ENCODE results near the gene MYO10. TPM values are rescaled to one million over a fixed set of nuclear protein-coding genes. Genes with fewer than 3 reads are reported as not detected.

Gene MYO10
- total and polyA plus RNA-seq, 4 donors = 27.9 to 77.7 (median 41.8) TPM

GRCh38 chr5:16869821-16870796, 66.0 kb downstream of the MYO10 start:
- Histone ChIP-seq H3K36me3 (ENCODE audit: control insufficient read depth, insufficient read depth, low read length) (no peaks in the 10 kb centered on the region), H3K9me3 (ENCODE audit: control insufficient read depth, insufficient read depth, low read length) (no peaks in the 10 kb centered on the region), H3K4me3 (ENCODE audit: low read depth, low read length) (no peak overlapping the region), H3K27ac (ENCODE audit: low read depth, low read length) (no peak overlapping the region), H3K27me3 (ENCODE audit: control insufficient read depth, insufficient read depth, low read length) (no peaks in the 10 kb centered on the region), H3K4me1 (ENCODE audit: control insufficient read depth, insufficient read depth, low read length) (peaks cover 8% of the 10 kb centered on the region)
- no peak for DNase-seq (ENCODE audit: low read depth in 4 of 6, low spot score in 6 of 6)
- WGBS (ENCODE audit: insufficient coverage) = no CpG with 5 or more reads among the region's 15 CpGs

- no peak for DNase-seq (ENCODE audit: low read depth in 4 of 6, low spot score in 6 of 6)
- peaks cover 11% of the 10 kb centered on the region for H3K4me1 ChIP-seq (ENCODE audit: control insufficient read depth, insufficient read depth, low read length)
- no peaks in the 10 kb centered on the region for H3K36me3 ChIP-seq (ENCODE audit: control insufficient read depth, insufficient read depth, low read length)
- no peaks in the 10 kb centered on the region for H3K9me3 ChIP-seq (ENCODE audit: control insufficient read depth, insufficient read depth, low read length)
- no CpG with 5 or more reads among the region's 3 CpGs for whole genome bisulfite sequencing (ENCODE audit: insufficient coverage)
- no peak overlapping the region for H3K4me3 ChIP-seq (ENCODE audit: low read depth, low read length)
- H3K27me3 ChIP-seq (ENCODE audit: control insufficient read depth, insufficient read depth, low read length) = no peaks in the 10 kb centered on the region
- no peak overlapping the region for H3K27ac ChIP-seq (ENCODE audit: low read depth, low read length)
Measured at GRCh38 chr5:16867577-16867953, 68.5 kb downstream of the MYO10 start.

GRCh38 chr5:16866795-16867576, 69.1 kb downstream of the MYO10 start:
- peaks cover 11% of the 10 kb centered on the region for H3K4me1 ChIP-seq (ENCODE audit: control insufficient read depth, insufficient read depth, low read length)
- H3K4me3 ChIP-seq (ENCODE audit: low read depth, low read length) = no peak overlapping the region
- peak in 1 of 6 donors; percentile 38 for DNase-seq (ENCODE audit: low read depth in 4 of 6, low spot score in 6 of 6)
- no peaks in the 10 kb centered on the region for H3K9me3 ChIP-seq (ENCODE audit: control insufficient read depth, insufficient read depth, low read length)
- H3K27me3 ChIP-seq (ENCODE audit: control insufficient read depth, insufficient read depth, low read length) = no peaks in the 10 kb centered on the region
- WGBS (ENCODE audit: insufficient coverage) = 29% methylated on average over 13 of the region's 17 CpGs
- H3K27ac ChIP-seq (ENCODE audit: low read depth, low read length) = no peak overlapping the region
- H3K36me3 ChIP-seq (ENCODE audit: control insufficient read depth, insufficient read depth, low read length) = no peaks in the 10 kb centered on the region

GRCh38 chr5:16866273-16866672, 69.8 kb downstream of the MYO10 start:
- Histone ChIP-seq H3K27me3 (ENCODE audit: control insufficient read depth, insufficient read depth, low read length) (no peaks in the 10 kb centered on the region), H3K4me1 (ENCODE audit: control insufficient read depth, insufficient read depth, low read length) (peaks cover 11% of the 10 kb centered on the region), H3K9me3 (ENCODE audit: control insufficient read depth, insufficient read depth, low read length) (no peaks in the 10 kb centered on the region), H3K4me3 (ENCODE audit: low read depth, low read length) (no peak overlapping the region), H3K27ac (ENCODE audit: low read depth, low read length) (no peak overlapping the region), H3K36me3 (ENCODE audit: control insufficient read depth, insufficient read depth, low read length) (no peaks in the 10 kb centered on the region)
- peak in 1 of 6 donors; percentile 23 for DNase-seq (ENCODE audit: low read depth in 4 of 6, low spot score in 6 of 6)
- WGBS (ENCODE audit: insufficient coverage) = 90% methylated on average over 2 of the region's 4 CpGs

DNA sequence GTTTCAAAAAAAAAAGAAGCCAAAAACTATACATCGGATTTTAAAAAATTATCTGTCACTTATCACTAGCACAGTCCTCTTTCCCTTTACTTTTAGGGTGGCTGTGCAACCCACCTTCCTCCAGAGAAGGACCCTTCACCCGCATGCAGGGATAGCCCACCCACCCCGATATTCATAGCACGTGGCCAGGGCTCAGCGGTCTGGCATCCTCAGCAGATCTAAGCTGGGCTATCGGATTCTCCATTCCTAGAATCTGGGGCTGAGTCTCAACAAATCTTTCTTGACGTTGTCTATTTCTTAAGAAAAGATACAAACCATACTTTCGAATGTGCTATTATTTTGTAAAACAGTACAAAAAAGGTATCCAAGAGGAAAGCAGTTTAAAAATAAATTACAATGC, 70.9 kb downstream of the MYO10 start:
- Histone ChIP-seq H3K4me3 (ENCODE audit: low read depth, low read length) (no peak overlapping the region), H3K4me1 (ENCODE audit: control insufficient read depth, insufficient read depth, low read length) (peaks cover 11% of the 10 kb centered on the region), H3K9me3 (ENCODE audit: control insufficient read depth, insufficient read depth, low read length) (no peaks in the 10 kb centered on the region), H3K27me3 (ENCODE audit: control insufficient read depth, insufficient read depth, low read length) (no peaks in the 10 kb centered on the region), H3K27ac (ENCODE audit: low read depth, low read length) (no peak overlapping the region), H3K36me3 (ENCODE audit: control insufficient read depth, insufficient read depth, low read length) (no peaks in the 10 kb centered on the region)
- no peak for DNase-seq (ENCODE audit: low read depth in 4 of 6, low spot score in 6 of 6)
- 68% methylated on average over 2 of the region's 8 CpGs for WGBS (ENCODE audit: insufficient coverage)

DNA sequence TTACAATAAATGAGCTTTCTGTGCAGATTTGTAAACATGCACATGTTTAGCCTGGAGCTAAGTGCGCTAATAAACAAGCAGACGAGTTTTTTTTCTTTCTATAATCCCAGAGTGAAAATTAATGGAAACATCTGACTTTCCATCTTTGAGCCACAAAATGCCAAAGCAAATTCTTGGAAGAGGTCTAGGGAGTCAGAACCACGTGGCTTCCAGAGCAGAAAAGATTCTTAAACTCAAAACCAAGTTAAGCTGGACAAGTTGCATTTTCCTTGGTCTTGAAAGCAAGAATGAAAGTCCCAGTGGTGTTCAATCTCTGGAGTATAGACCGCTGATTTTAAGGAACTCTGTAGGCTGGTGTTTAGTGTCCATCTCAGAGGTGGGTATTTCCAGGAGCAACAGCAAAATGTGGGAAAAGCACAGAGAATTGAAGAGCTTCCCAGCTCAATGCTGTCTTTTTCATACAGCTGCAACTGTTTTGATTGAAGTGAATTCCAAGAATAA, 71.4 kb downstream of the MYO10 start:
- no peaks in the 10 kb centered on the region for H3K27me3 ChIP-seq (ENCODE audit: control insufficient read depth, insufficient read depth, low read length)
- no peak overlapping the region for H3K27ac ChIP-seq (ENCODE audit: low read depth, low read length)
- peaks cover 11% of the 10 kb centered on the region for H3K4me1 ChIP-seq (ENCODE audit: control insufficient read depth, insufficient read depth, low read length)
- no peak overlapping the region for H3K4me3 ChIP-seq (ENCODE audit: low read depth, low read length)
- no peaks in the 10 kb centered on the region for H3K9me3 ChIP-seq (ENCODE audit: control insufficient read depth, insufficient read depth, low read length)
- peak in 1 of 6 donors; percentile 53 for DNase-seq (ENCODE audit: low read depth in 4 of 6, low spot score in 6 of 6)
- H3K36me3 ChIP-seq (ENCODE audit: control insufficient read depth, insufficient read depth, low read length) = no peaks in the 10 kb centered on the region
- WGBS (ENCODE audit: insufficient coverage) = 74% methylated on average over 3 of the region's 4 CpGs

GRCh38 chr5:16863469-16863946, 72.6 kb downstream of the MYO10 start:
- peaks cover 11% of the 10 kb centered on the region for H3K4me1 ChIP-seq (ENCODE audit: control insufficient read depth, insufficient read depth, low read length)
- H3K9me3 ChIP-seq (ENCODE audit: control insufficient read depth, insufficient read depth, low read length) = no peaks in the 10 kb centered on the region
- H3K27me3 ChIP-seq (ENCODE audit: control insufficient read depth, insufficient read depth, low read length) = no peaks in the 10 kb centered on the region
- no peak overlapping the region for H3K4me3 ChIP-seq (ENCODE audit: low read depth, low read length)
- WGBS (ENCODE audit: insufficient coverage) = 93% methylated on average over 2 of the region's 5 CpGs
- H3K27ac ChIP-seq (ENCODE audit: low read depth, low read length) = no peak overlapping the region
- no peaks in the 10 kb centered on the region for H3K36me3 ChIP-seq (ENCODE audit: control insufficient read depth, insufficient read depth, low read length)
- DNase-seq (ENCODE audit: low read depth in 4 of 6, low spot score in 6 of 6) = no peak

- no peak overlapping the region for H3K4me3 ChIP-seq (ENCODE audit: low read depth, low read length)
- DNase-seq (ENCODE audit: low read depth in 4 of 6, low spot score in 6 of 6) = no peak
- no peaks in the 10 kb centered on the region for H3K36me3 ChIP-seq (ENCODE audit: control insufficient read depth, insufficient read depth, low read length)
- no peak overlapping the region for H3K27ac ChIP-seq (ENCODE audit: low read depth, low read length)
- H3K4me1 ChIP-seq (ENCODE audit: control insufficient read depth, insufficient read depth, low read length) = peaks cover 11% of the 10 kb centered on the region
- H3K27me3 ChIP-seq (ENCODE audit: control insufficient read depth, insufficient read depth, low read length) = no peaks in the 10 kb centered on the region
- H3K9me3 ChIP-seq (ENCODE audit: control insufficient read depth, insufficient read depth, low read length) = no peaks in the 10 kb centered on the region
- 71% methylated on average over 2 of the region's 3 CpGs for WGBS (ENCODE audit: insufficient coverage)
Measured at GRCh38 chr5:16862777-16863176, 73.3 kb downstream of the MYO10 start.

GRCh38 chr5:16859346-16859745, 76.7 kb downstream of the MYO10 start:
- H3K27me3 ChIP-seq (ENCODE audit: control insufficient read depth, insufficient read depth, low read length) = no peaks in the 10 kb centered on the region
- H3K4me3 ChIP-seq (ENCODE audit: low read depth, low read length) = no peak overlapping the region
- no peak overlapping the region for H3K27ac ChIP-seq (ENCODE audit: low read depth, low read length)
- peaks cover 4% of the 10 kb centered on the region for H3K4me1 ChIP-seq (ENCODE audit: control insufficient read depth, insufficient read depth, low read length)
- no peaks in the 10 kb centered on the region for H3K36me3 ChIP-seq (ENCODE audit: control insufficient read depth, insufficient read depth, low read length)
- DNase-seq (ENCODE audit: low read depth in 4 of 6, low spot score in 6 of 6) = no peak
- no peaks in the 10 kb centered on the region for H3K9me3 ChIP-seq (ENCODE audit: control insufficient read depth, insufficient read depth, low read length)

Measured in spinal cord (tissue), 10 donors.